Trophoblast cell (in vitro differentiated cells and primary cell): Measurements from ENCODE around the gene FGD5.
"Not testable (repeated sequence)": the region's sequence is repeated elsewhere in the genome, so short reads cannot be mapped to it uniquely, and the experiment has no call there.

Experiments
- DNase-seq, 2 donors: peaks; one replicate each; pipeline ENCODE4 v3.0.0-alpha.2; 2016
- H2AFZ ChIP-seq: 2 replicates; pipeline ENCODE4 v1.6.1; 2013; ENCODE audit warnings: low read length, moderate library complexity, mild to moderate bottlenecking; ENCODE audit not compliant: insufficient read depth, poor library complexity
- H2AK5ac ChIP-seq: 2 replicates; pipeline ENCODE4 v1.6.1; 2013; ENCODE audit warnings: mild to moderate bottlenecking, low read length
- H2BK120ac ChIP-seq: 2 replicates; pipeline ENCODE4 v1.6.1; 2013; ENCODE audit warnings: low read length, mild to moderate bottlenecking, moderate library complexity; ENCODE audit not compliant: insufficient read depth, poor library complexity
- H2BK12ac ChIP-seq: 2 replicates; pipeline ENCODE4 v1.6.1; 2013; ENCODE audit warnings: mild to moderate bottlenecking, low read length, moderate library complexity
- H2BK5ac ChIP-seq: 2 replicates; pipeline ENCODE4 v1.6.1; 2013; ENCODE audit warnings: low read length, low read depth, moderate library complexity, mild to moderate bottlenecking; ENCODE audit not compliant: poor library complexity
- H3K14ac ChIP-seq: 2 replicates; pipeline ENCODE4 v1.6.1; 2013; ENCODE audit warnings: mild to moderate bottlenecking, low read length
- H3K18ac ChIP-seq: 2 replicates; pipeline ENCODE4 v1.6.1; 2013; ENCODE audit warnings: mild to moderate bottlenecking, low read length
- H3K23ac ChIP-seq: 2 replicates; pipeline ENCODE4 v1.6.1; 2013; ENCODE audit warnings: low read length
- H3K27ac ChIP-seq: 2 replicates; pipeline ENCODE4 v1.5.1; 2013; ENCODE audit warnings: low read depth, mild to moderate bottlenecking, inconsistent platforms, low read length, moderate library complexity
- H3K27me3 ChIP-seq: 2 replicates; pipeline ENCODE4 v1.6.1; 2013; ENCODE audit warnings: inconsistent platforms, mild to moderate bottlenecking, low read length, moderate library complexity; ENCODE audit not compliant: insufficient read depth
- H3K36me3 ChIP-seq, 2 experiments: 1 replicate in 1 of 2; 2 replicates in 1 of 2; pipeline ENCODE4 v1.6.1; 2013; ENCODE audit warnings: low read length in 2 of 2, mild to moderate bottlenecking in 2 of 2, moderate library complexity in 1 of 2; ENCODE audit not compliant: insufficient read depth in 2 of 2, control insufficient read depth in 1 of 2
- H3K4ac ChIP-seq: 2 replicates; pipeline ENCODE4 v1.6.1; 2013; ENCODE audit warnings: low read depth, mild to moderate bottlenecking, low read length, moderate library complexity
- H3K4me1 ChIP-seq, 2 experiments: 1 replicate in 1 of 2; 2 replicates in 1 of 2; pipeline ENCODE4 v1.6.1; 2013; ENCODE audit warnings: low read length in 2 of 2, mild to moderate bottlenecking in 2 of 2, moderate library complexity in 1 of 2; ENCODE audit not compliant: insufficient read depth in 2 of 2, control insufficient read depth in 1 of 2
- H3K4me2 ChIP-seq: 2 replicates; pipeline ENCODE4 v1.6.1; 2013; ENCODE audit warnings: inconsistent platforms, mild to moderate bottlenecking, low read length, moderate library complexity
- H3K4me3 ChIP-seq: 2 replicates; pipeline ENCODE4 v1.5.1; 2013; ENCODE audit warnings: mild to moderate bottlenecking, low read depth, low read length, inconsistent platforms
- H3K79me1 ChIP-seq: one replicate; pipeline ENCODE4 v1.6.1; 2013; ENCODE audit warnings: low read length
- H3K79me2 ChIP-seq: 2 replicates; pipeline ENCODE4 v1.6.1; 2013; ENCODE audit warnings: low read length, mild to moderate bottlenecking; ENCODE audit not compliant: control insufficient read depth, insufficient read depth, poor library complexity
- H3K9ac ChIP-seq: 2 replicates; pipeline ENCODE4 v1.6.1; 2013; ENCODE audit warnings: mild to moderate bottlenecking, low read length
- H3K9me3 ChIP-seq: 2 replicates; pipeline ENCODE4 v1.6.1; 2013; ENCODE audit warnings: low read depth, mild to moderate bottlenecking, control low read depth, inconsistent platforms, low read length; ENCODE audit not compliant: insufficient read depth
- H4K12ac ChIP-seq: 2 replicates; pipeline ENCODE4 v1.6.1; 2013; ENCODE audit warnings: low read depth, mild to moderate bottlenecking, low read length, moderate library complexity
- H4K8ac ChIP-seq: 2 replicates; pipeline ENCODE4 v1.6.1; 2013; ENCODE audit warnings: low read depth, mild to moderate bottlenecking, low read length, moderate library complexity
- H4K91ac ChIP-seq: one replicate; pipeline ENCODE4 v1.6.1; 2013; ENCODE audit warnings: low read depth, mild to moderate bottlenecking, low read length, moderate library complexity
- WGBS: extraction: QIAGEN DNeasy Blood & Tissue Kit; methylation state at CpG from one replicate; pipeline ENCODE4 v1.1.7; 2013; ENCODE audit warnings: missing lambda C conversion rate; ENCODE audit not compliant: insufficient read length, insufficient coverage; ENCODE audit errors: extremely low coverage; 5-methylcytosine and 5-hydroxymethylcytosine counted together

The FGD5 gene

GRCh38 chr3:14809611-14810010 is 9.2 kb upstream of the FGD5 start:
- not testable (repeated sequence) for H3K14ac ChIP-seq, H3K27me3 ChIP-seq, H2BK120ac ChIP-seq, H3K4me3 ChIP-seq, H3K36me3 ChIP-seq, H3K9me3 ChIP-seq, H3K9ac ChIP-seq, H2AFZ ChIP-seq, H3K18ac ChIP-seq, H3K23ac ChIP-seq, H4K91ac ChIP-seq, H3K4ac ChIP-seq, DNase-seq, H3K27ac ChIP-seq, H3K79me1 ChIP-seq, H4K8ac ChIP-seq, H2AK5ac ChIP-seq, H2BK12ac ChIP-seq, H2BK5ac ChIP-seq, H4K12ac ChIP-seq, H3K79me2 ChIP-seq
- Histone ChIP-seq H3K4me1 (peaks cover 17 to 19% of the 10 kb centered on the region in 2 experiments), H3K4me2 (peak overlapping the region; percentile 80)
- no CpG with 5 or more reads among the region's 9 CpGs for WGBS

GRCh38 chr3:14810070-14810791 is 8.5 kb upstream of the FGD5 start:
- Histone ChIP-seq H3K4ac (no peak overlapping the region), H3K79me2 (peaks cover 3% of the 10 kb centered on the region), H3K27me3 (peaks cover 6% of the 10 kb centered on the region), H2BK5ac (no peak overlapping the region), H4K91ac (peak overlapping the region; percentile 78), H3K14ac (no peak overlapping the region), H3K9me3 (no peaks in the 10 kb centered on the region), H3K4me1 (peaks cover 14 to 18% of the 10 kb centered on the region in 2 experiments), H3K23ac (no peak overlapping the region), H2BK12ac (no peak overlapping the region), H3K9ac (no peak overlapping the region), H3K4me3 (peak overlapping the region; percentile 65), H2AFZ (peak overlapping the region; percentile 76), H3K4me2 (peak overlapping the region; percentile 80), H3K36me3 (no peaks in the 10 kb centered on the region), H4K12ac (no peak overlapping the region), H4K8ac (no peak overlapping the region), H3K79me1 (peaks cover 4% of the 10 kb centered on the region), H2BK120ac (no peak overlapping the region), H3K18ac (no peak overlapping the region), H2AK5ac (no peak overlapping the region), H3K27ac (no peak overlapping the region)
- WGBS = no CpG with 5 or more reads among the region's 85 CpGs
- DNase-seq = peak in 1 of 2 donors; percentile 5

- Histone ChIP-seq H4K12ac (peak overlapping the region; percentile 57), H3K4me1 (peaks cover 11 to 18% of the 10 kb centered on the region in 2 experiments), H3K79me2 (peaks cover 3% of the 10 kb centered on the region), H3K4me2 (peak overlapping the region; percentile 74), H4K91ac (peak overlapping the region; percentile 78), H2AFZ (peak overlapping the region; percentile 76), H2BK120ac (peak overlapping the region; percentile 35), H3K14ac (peak overlapping the region; percentile 77), H3K4ac (peak overlapping the region; percentile 57), H2BK12ac (no peak overlapping the region), H3K9ac (peak overlapping the region; percentile 17), H3K36me3 (no peaks in the 10 kb centered on the region), H2AK5ac (no peak overlapping the region), H3K18ac (peak overlapping the region; percentile 66), H3K23ac (no peak overlapping the region), H3K27me3 (peaks cover 6% of the 10 kb centered on the region), H3K27ac (no peak overlapping the region), H2BK5ac (no peak overlapping the region), H3K9me3 (no peaks in the 10 kb centered on the region), H3K79me1 (peaks cover 4% of the 10 kb centered on the region), H4K8ac (peak overlapping the region; percentile 63), H3K4me3 (peak overlapping the region; percentile 62)
- DNase-seq = no peak
- WGBS = no CpG with 5 or more reads among the region's 78 CpGs
Measured at GRCh38 chr3:14810801-14811661, 7.7 kb upstream of the FGD5 start.

GRCh38 chr3:14811684-14812083 is 7.1 kb upstream of the FGD5 start:
- no peak overlapping the region for H3K27ac ChIP-seq
- H3K14ac ChIP-seq = no peak overlapping the region
- peak overlapping the region; percentile 74 for H3K4me2 ChIP-seq
- H2AFZ ChIP-seq = no peak overlapping the region
- peaks cover 6% of the 10 kb centered on the region for H3K27me3 ChIP-seq
- no peak overlapping the region for H3K18ac ChIP-seq
- H4K8ac ChIP-seq = peak overlapping the region; percentile 42
- no peak overlapping the region for H3K23ac ChIP-seq
- no peak overlapping the region for H2BK5ac ChIP-seq
- no peak overlapping the region for H3K4me3 ChIP-seq
- no CpG with 5 or more reads among the region's 7 CpGs for whole genome bisulfite sequencing
- peaks cover 3% of the 10 kb centered on the region for H3K79me2 ChIP-seq
- H3K79me1 ChIP-seq = peaks cover 4% of the 10 kb centered on the region
- H2BK120ac ChIP-seq = no peak overlapping the region
- H3K4me1 ChIP-seq = peaks cover 11 to 18% of the 10 kb centered on the region in 2 experiments
- DNase-seq = no peak
- H2AK5ac ChIP-seq = no peak overlapping the region
- no peaks in the 10 kb centered on the region for H3K36me3 ChIP-seq
- H4K12ac ChIP-seq = no peak overlapping the region
- H2BK12ac ChIP-seq = no peak overlapping the region
- H3K9me3 ChIP-seq = no peaks in the 10 kb centered on the region
- no peak overlapping the region for H3K9ac ChIP-seq
- H3K4ac ChIP-seq = no peak overlapping the region
- peak overlapping the region; percentile 78 for H4K91ac ChIP-seq
